A549 (cell line): ENCODE results near the gene PLCB2. TPM values are rescaled to one million over a fixed set of nuclear protein-coding genes. Genes with fewer than 3 reads are reported as not detected.

Experiments used
- ATAC-seq, 2 experiments: fragments of 200-7000 bp in 1 of 2; fragments of >200 bp in 1 of 2; cut with Nextera tagmentation in 1 of 2; cut with Tn5 transposase in 1 of 2; 3 replicates each; pipeline versions ENCODE4 v1.8.0 to v1.9.1; 2018 to 2020; ENCODE audit warnings: mild to moderate bottlenecking in 1 of 2, moderate library complexity in 1 of 2
- CTCF ChIA-PET: fragments of 300-600 bp; sonication (Branson Sonifier 250); formaldehyde crosslinking; extraction: SDS; loops from one replicate; lab custom pipeline; 2021; ENCODE audit warnings: antibody characterized with exemption, inconsistent platforms; lab: Yijun Ruan, JAX
- POLR2A ChIA-PET: fragments of 350-600 bp; formaldehyde crosslinking; extraction: SDS; loops from one replicate; lab custom pipeline; 2021; ENCODE audit warnings: antibody characterized with exemption, inconsistent platforms; lab: Yijun Ruan, JAX
- DNase-seq, 2 experiments: peaks; one replicate each; pipeline versions ENCODE4 v3.0.0 to v3.0.0-alpha.2; 2011 to 2016; ENCODE audit warnings: low read depth in 1 of 2, low spot score in 1 of 2
- FAIRE-seq: peaks from 2 replicates; lab custom pipeline; 2011; peaks lifted over from hg19 to GRCh38; lab: Jason Lieb, UNC
- H3K27ac ChIP-seq, 2 experiments: fragments of >200 bp; sonication (Bioruptor Twin); formaldehyde crosslinking; 3 replicates each; pipeline ENCODE4 v1.5.1; 2016 to 2017
- H3K4me1 ChIP-seq: fragments of >200 bp; sonication (Bioruptor Twin); formaldehyde crosslinking; 3 replicates; pipeline ENCODE4 v1.6.1; 2016
- H3K4me2 ChIP-seq: fragments of >200 bp; sonication (Bioruptor Twin); formaldehyde crosslinking; 3 replicates; pipeline ENCODE4 v1.6.1; 2016
- H3K4me3 ChIP-seq: fragments of >200 bp; sonication (Bioruptor Twin); formaldehyde crosslinking; 3 replicates; pipeline ENCODE4 v1.5.1; 2016
- H3K9me3 ChIP-seq: fragments of >200 bp; sonication (Bioruptor Twin); formaldehyde crosslinking; 3 replicates; pipeline ENCODE4 v1.6.1; 2016
- BHLHE40 ChIP-seq: IDR thresholded peaks from 2 replicates; pipeline ENCODE4 v1.6.1; 2012; ENCODE audit warnings: low read depth, low read length, inconsistent platforms
- CEBPB ChIP-seq, 2 experiments: fragments of >200 bp in 1 of 2; sonication (Bioruptor Twin) in 1 of 2; formaldehyde crosslinking in 1 of 2; IDR thresholded peaks; 2 replicates each; pipeline ENCODE4 v1.6.1; 2012 to 2016
- CHD2 ChIP-seq: fragments of 150-350 bp; IDR thresholded peaks from 2 replicates; pipeline ENCODE4 v1.6.1; 2014; ENCODE audit warnings: low read length; ENCODE audit not compliant: partially characterized antibody
- EP300 ChIP-seq, 2 experiments: fragments of >200 bp; sonication (Bioruptor Twin); formaldehyde crosslinking; IDR thresholded peaks; 2 replicates in 1 of 2; 3 replicates in 1 of 2; pipeline ENCODE4 v1.6.1; 2016 to 2017
- ESRRA ChIP-seq: fragments of 150-350 bp; IDR thresholded peaks from 2 replicates; pipeline ENCODE4 v1.6.1; 2014; ENCODE audit warnings: mild to moderate bottlenecking, low read length, borderline replicate concordance
- FOSL2 ChIP-seq, 2 experiments: fragments of 450-650 bp in 1 of 2; fragments of >200 bp in 1 of 2; sonication (Bioruptor Twin) in 1 of 2; formaldehyde crosslinking; IDR thresholded peaks; 2 replicates each; pipeline versions ENCODE4 v1.5.0 to v1.6.1; 2016 to 2020; ENCODE audit warnings: mild to moderate bottlenecking in 1 of 2, moderate library complexity in 1 of 2
- GATA3 ChIP-seq: IDR thresholded peaks from 2 replicates; pipeline ENCODE4 v1.6.1; 2012; ENCODE audit warnings: borderline replicate concordance
- HDAC2 ChIP-seq: fragments of 200-600 bp; sonication (generic); IDR thresholded peaks from 2 replicates; pipeline ENCODE4 v1.6.1; 2016
- HEYL ChIP-seq: fragments of 250-450 bp; sonication (Bioruptor Pico); IDR thresholded peaks from 2 replicates; pipeline ENCODE4 v1.8.0; 2021; ENCODE audit warnings: mild to moderate bottlenecking, moderate library complexity
- HOXA7 ChIP-seq: fragments of 250-450 bp; sonication (Bioruptor Pico); IDR thresholded peaks from 2 replicates; pipeline ENCODE4 v1.5.0; 2020; ENCODE audit warnings: mild to moderate bottlenecking, moderate library complexity
- HOXB5 ChIP-seq: fragments of 250-450 bp; sonication (Bioruptor Pico); IDR thresholded peaks from 2 replicates; pipeline ENCODE4 v1.5.0; 2020; ENCODE audit warnings: mild to moderate bottlenecking, moderate library complexity
- JUNB ChIP-seq: fragments of >200 bp; sonication (Bioruptor Twin); formaldehyde crosslinking; IDR thresholded peaks from 2 replicates; pipeline ENCODE4 v1.6.1; 2016
- KDM1A ChIP-seq: fragments of 200-600 bp; sonication (generic); IDR thresholded peaks from 2 replicates; pipeline ENCODE4 v1.6.1; 2016; ENCODE audit warnings: low read depth, mild to moderate bottlenecking
- POLR2AphosphoS2 ChIP-seq: conservative IDR thresholded peaks from 2 replicates; pipeline ENCODE4 v1.6.1; 2012; ENCODE audit warnings: low read length, improper control_type of control experiment, inconsistent platforms
- RCOR1 ChIP-seq: fragments of 150-350 bp; IDR thresholded peaks from 2 replicates; pipeline ENCODE4 v1.6.1; 2014; ENCODE audit warnings: antibody characterized with exemption, low read length, low read depth
- RNF2 ChIP-seq: fragments of 200-600 bp; sonication (generic); IDR thresholded peaks from 2 replicates; pipeline ENCODE4 v1.6.1; 2016; ENCODE audit warnings: low read depth, mild to moderate bottlenecking, antibody characterized with exemption, moderate library complexity, borderline replicate concordance
- ZC3H11A ChIP-seq: fragments of 450-650 bp; IDR thresholded peaks from 2 replicates; pipeline ENCODE4 v1.6.1; 2014; ENCODE audit warnings: antibody characterized with exemption, mild to moderate bottlenecking
- ZNF302 ChIP-seq: fragments of 250-450 bp; sonication (Bioruptor Pico); IDR thresholded peaks from 2 replicates; pipeline ENCODE4 v1.9.0; 2021; ENCODE audit warnings: inconsistent platforms, mild to moderate bottlenecking, moderate library complexity
- ZSCAN20 ChIP-seq: fragments of 250-450 bp; sonication (Bioruptor Pico); IDR thresholded peaks from 2 replicates; pipeline ENCODE4 v1.8.0; 2022; ENCODE audit warnings: mild to moderate bottlenecking, moderate library complexity
- WGBS: methylation state at CpG from one replicate; pipeline ENCODE4 v1.1.6; 2017; ENCODE audit errors: missing lambda C conversion rate; 5-methylcytosine and 5-hydroxymethylcytosine counted together
- polyA plus RNA-seq, 4 experiments: library from polyadenylated mRNA; depleted of rRNA in 3 of 4; stranded (reverse); fragments of >200 nt; fragmentation: RNase III in 1 of 4; extraction: RNeasy Plus Mini Kit Qiagen cat#74134 plus additional on column Dnase treatment in 1 of 4; gene quantifications; 2 replicates in 3 of 4; 3 replicates in 1 of 4; pipeline ENCODE4 v1.2.3, GENCODE V29; 2011 to 2017
- TF ChIP-seq, protein P1 (sequence below): IDR thresholded peaks from 2 replicates; pipeline ENCODE4 v1.6.1; 2012
- TF ChIP-seq, protein P2 (sequence below): fragments of 250-450 bp; sonication (Bioruptor Pico); IDR thresholded peaks from 2 replicates; pipeline ENCODE4 v1.5.0; 2021; ENCODE audit warnings: mild to moderate bottlenecking, moderate library complexity, borderline replicate concordance
- TF ChIP-seq, protein P3 (sequence below): fragments of 200-600 bp; sonication (generic); IDR thresholded peaks from 2 replicates; pipeline ENCODE4 v1.6.1; 2016; ENCODE audit warnings: antibody characterized with exemption, mild to moderate bottlenecking, moderate library complexity
- TF ChIP-seq, protein P4 (sequence below): fragments of 150-350 bp; IDR thresholded peaks from 2 replicates; pipeline ENCODE4 v1.6.1; 2014; ENCODE audit warnings: low read depth, mild to moderate bottlenecking, low read length

PLCB2 gene
- polyA plus RNA-seq, 2 of the 4 experiments (the other 2 are of a cell fraction), result 0.30 to 0.49 TPM

DNA sequence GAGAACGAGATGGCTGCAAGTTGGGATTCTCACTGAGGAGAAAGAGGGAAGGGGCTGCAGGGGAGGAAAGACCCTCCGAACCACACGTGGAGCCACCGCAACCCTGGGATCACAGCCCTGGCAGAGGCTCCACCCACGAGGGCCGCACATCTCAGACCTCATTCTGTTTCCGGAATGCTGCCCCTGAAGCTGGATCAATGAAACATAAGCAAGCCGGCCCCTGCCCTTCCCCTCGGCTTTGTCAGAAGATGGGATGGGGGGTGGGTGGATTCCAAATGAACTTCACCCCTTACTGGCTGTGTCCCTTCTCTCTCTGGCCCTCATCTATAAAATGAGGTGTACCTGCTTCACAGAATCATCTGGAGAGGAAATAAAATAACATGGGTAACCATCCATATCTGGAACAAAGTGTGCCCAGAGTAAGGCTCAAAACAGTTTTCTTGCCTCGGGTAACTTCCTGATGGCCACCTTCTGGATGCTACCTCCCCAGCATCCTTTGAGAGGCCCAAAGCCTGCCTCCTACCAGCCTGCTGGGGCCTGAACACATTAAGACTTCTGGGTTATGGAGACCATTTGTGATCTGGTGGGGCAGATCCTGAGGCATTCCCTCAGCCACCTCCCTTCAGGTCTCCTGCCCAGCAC is 37.6 kb upstream of the PLCB2 start:
- no peak overlapping the region for H3K4me3 ChIP-seq
- TF ChIP-seq JUNB (no peak), HOXA7 (CRISPR knock-in tag) (no peak), POLR2AphosphoS2 (no peak), ZSCAN20 (CRISPR knock-in tag) (no peak), BHLHE40 (no peak), ZNF302 (CRISPR knock-in tag) (no peak), KDM1A (no peak), HEYL (CRISPR knock-in tag) (no peak), FOSL2 (IDR thresholded peaks at IDR 0.05) (no peak), FOSL2 (CRISPR knock-in tag; IDR thresholded peaks at IDR 0.05) (no peak), ZC3H11A (no peak), CEBPB (IDR thresholded peaks at IDR 0.05) (no peak), HOXB5 (no peak), CHD2 (no peak), HDAC2 (no peak), GATA3 (no peak), ESRRA (no peak)
- TF ChIP-seq, protein P1, sequence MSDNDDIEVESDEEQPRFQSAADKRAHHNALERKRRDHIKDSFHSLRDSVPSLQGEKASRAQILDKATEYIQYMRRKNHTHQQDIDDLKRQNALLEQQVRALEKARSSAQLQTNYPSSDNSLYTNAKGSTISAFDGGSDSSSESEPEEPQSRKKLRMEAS, result no peak
- TF ChIP-seq, protein P2, sequence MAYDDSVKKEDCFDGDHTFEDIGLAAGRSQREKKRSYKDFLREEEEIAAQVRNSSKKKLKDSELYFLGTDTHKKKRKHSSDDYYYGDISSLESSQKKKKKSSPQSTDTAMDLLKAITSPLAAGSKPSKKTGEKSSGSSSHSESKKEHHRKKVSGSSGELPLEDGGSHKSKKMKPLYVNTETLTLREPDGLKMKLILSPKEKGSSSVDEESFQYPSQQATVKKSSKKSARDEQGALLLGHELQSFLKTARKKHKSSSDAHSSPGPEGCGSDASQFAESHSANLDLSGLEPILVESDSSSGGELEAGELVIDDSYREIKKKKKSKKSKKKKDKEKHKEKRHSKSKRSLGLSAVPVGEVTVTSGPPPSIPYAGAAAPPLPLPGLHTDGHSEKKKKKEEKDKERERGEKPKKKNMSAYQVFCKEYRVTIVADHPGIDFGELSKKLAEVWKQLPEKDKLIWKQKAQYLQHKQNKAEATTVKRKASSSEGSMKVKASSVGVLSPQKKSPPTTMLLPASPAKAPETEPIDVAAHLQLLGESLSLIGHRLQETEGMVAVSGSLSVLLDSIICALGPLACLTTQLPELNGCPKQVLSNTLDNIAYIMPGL, result no peak
- TF ChIP-seq, protein P3, sequence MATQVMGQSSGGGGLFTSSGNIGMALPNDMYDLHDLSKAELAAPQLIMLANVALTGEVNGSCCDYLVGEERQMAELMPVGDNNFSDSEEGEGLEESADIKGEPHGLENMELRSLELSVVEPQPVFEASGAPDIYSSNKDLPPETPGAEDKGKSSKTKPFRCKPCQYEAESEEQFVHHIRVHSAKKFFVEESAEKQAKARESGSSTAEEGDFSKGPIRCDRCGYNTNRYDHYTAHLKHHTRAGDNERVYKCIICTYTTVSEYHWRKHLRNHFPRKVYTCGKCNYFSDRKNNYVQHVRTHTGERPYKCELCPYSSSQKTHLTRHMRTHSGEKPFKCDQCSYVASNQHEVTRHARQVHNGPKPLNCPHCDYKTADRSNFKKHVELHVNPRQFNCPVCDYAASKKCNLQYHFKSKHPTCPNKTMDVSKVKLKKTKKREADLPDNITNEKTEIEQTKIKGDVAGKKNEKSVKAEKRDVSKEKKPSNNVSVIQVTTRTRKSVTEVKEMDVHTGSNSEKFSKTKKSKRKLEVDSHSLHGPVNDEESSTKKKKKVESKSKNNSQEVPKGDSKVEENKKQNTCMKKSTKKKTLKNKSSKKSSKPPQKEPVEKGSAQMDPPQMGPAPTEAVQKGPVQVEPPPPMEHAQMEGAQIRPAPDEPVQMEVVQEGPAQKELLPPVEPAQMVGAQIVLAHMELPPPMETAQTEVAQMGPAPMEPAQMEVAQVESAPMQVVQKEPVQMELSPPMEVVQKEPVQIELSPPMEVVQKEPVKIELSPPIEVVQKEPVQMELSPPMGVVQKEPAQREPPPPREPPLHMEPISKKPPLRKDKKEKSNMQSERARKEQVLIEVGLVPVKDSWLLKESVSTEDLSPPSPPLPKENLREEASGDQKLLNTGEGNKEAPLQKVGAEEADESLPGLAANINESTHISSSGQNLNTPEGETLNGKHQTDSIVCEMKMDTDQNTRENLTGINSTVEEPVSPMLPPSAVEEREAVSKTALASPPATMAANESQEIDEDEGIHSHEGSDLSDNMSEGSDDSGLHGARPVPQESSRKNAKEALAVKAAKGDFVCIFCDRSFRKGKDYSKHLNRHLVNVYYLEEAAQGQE, result no peak
- TF ChIP-seq, all 56 proteins: peak for 0
- ChIA-PET POLR2A (no interaction called here), CTCF (interaction anchor here (0.7 to 10.2 kb wide), 35 partner anchors 7 to 237 kb away, joined by 3 to 135 read pairs (median 7); partner anchors contain the start of genes BMF, DISP2, INAFM2 and KNSTRN)
- no peak for ATAC-seq
- Histone ChIP-seq H3K4me1 (peaks cover 41% of the 10 kb centered on the region), H3K9me3 (no peaks in the 10 kb centered on the region), H3K4me2 (no peak overlapping the region), H3K27ac (no peak overlapping the region; a peak in 1 of 6 replicates)
- no peak for FAIRE-seq
- WGBS, result 58% methylated on average over 10 of the region's 10 CpGs
- no peak for DNase-seq

DNA sequence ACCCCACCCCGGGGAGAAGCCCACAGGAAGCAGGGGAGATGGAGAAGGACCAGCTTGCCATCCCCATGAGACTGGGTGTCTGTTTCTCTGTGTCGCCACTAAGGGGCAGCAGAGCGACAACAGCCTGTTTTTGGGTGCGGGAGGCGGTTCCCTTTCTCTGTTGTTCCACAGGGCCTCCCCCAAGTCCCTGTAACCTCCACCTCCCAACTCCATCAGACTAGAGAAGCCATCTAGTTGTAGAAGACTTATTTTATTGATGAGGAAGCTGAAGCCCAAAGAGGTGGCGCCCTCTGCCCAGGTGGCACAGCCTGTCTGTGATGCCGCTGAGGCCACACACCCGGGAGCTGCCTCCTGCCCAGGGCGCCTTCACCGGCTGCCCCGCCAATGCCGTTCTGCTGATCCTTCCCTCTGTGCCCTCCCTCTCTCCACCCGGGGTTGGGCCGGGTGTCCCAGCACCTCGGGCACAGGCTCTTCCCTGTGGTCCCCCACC is 36.9 kb upstream of the PLCB2 start:
- ChIA-PET CTCF (interaction anchor here (0.6 to 10.2 kb wide), 43 partner anchors 8 to 237 kb away, joined by 3 to 135 read pairs (median 5); partner anchors contain the start of genes BMF, DISP2, INAFM2 and KNSTRN), POLR2A (no interaction called here)
- FAIRE-seq, result no peak
- H3K4me1 ChIP-seq, result peaks cover 44% of the 10 kb centered on the region
- 0 out of 3 replicates have a peak overlapping the region, but pooled peaks have one; percentile 30 for H3K4me2 ChIP-seq
- no peaks in the 10 kb centered on the region for H3K9me3 ChIP-seq
- H3K27ac ChIP-seq, result peak overlapping the region; percentile 16 to 71; a peak in 3 of 6 replicates
- WGBS, result 22% methylated on average over 7 of the region's 15 CpGs
- ATAC-seq, result peak; percentile 48 to 63; a peak in 5 of 6 replicates
- no peak overlapping the region for H3K4me3 ChIP-seq
- DNase-seq, result peak; percentile 55 to 61
- TF ChIP-seq EP300 (IDR thresholded peaks at IDR 0.05) (no peak), RCOR1 (no peak), ESRRA (no peak), RNF2 (no peak), POLR2AphosphoS2 (no peak)
- TF ChIP-seq, protein P4, sequence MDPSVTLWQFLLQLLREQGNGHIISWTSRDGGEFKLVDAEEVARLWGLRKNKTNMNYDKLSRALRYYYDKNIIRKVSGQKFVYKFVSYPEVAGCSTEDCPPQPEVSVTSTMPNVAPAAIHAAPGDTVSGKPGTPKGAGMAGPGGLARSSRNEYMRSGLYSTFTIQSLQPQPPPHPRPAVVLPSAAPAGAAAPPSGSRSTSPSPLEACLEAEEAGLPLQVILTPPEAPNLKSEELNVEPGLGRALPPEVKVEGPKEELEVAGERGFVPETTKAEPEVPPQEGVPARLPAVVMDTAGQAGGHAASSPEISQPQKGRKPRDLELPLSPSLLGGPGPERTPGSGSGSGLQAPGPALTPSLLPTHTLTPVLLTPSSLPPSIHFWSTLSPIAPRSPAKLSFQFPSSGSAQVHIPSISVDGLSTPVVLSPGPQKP, result no peak
- TF ChIP-seq, protein P3, result no peak
